Mammary epithelial cell (primary cell): Measurements from ENCODE around the gene SPDYE6.
"Not testable (repeated sequence)": the region's sequence is repeated elsewhere in the genome, so short reads cannot be mapped to it uniquely, and the experiment has no call there.

Experiments
- CTCF ChIP-seq, 2 donors: IDR thresholded peaks in 1 of 2; conservative IDR thresholded peaks in 1 of 2; 2 replicates each; pipeline ENCODE4 v1.5.1; 2011 to 2012; ENCODE audit warnings: inconsistent platforms in 2 of 2, low read length in 2 of 2, mild to moderate bottlenecking in 2 of 2, control low read depth in 1 of 2, low read depth in 1 of 2; ENCODE audit not compliant: insufficient read depth in 1 of 2; ENCODE audit errors: extremely low read depth in 1 of 2
- EZH2 ChIP-seq: IDR thresholded peaks from 2 replicates; pipeline ENCODE4 v1.6.1; 2012; ENCODE audit warnings: low read length, inconsistent platforms, borderline replicate concordance

DNA sequence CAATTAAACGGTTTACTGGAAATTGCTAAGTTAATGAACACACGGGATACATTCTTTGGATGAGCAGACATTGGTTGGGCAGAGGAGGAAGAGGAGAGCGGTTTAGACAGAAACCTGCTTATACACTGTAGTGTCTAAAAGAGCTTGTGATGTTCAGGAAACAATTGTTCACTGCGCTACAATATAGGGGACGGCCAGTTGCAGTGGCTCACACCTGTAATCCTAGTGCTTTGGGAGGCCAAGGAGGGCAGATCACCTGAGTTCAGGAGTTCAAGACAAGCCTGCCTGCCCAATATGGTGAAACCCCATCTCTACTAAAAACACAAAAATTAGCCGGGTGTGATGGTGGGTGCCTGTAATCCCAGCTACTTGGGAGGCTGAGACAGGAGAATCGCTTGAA, 20.7 kb downstream of the SPDYE6 start:
- TF ChIP-seq CTCF (conservative IDR thresholded peaks at IDR 0.05 in 1 of 2, IDR thresholded peaks at IDR 0.05 in 1 of 2; ENCODE audit: extremely low read depth in 1 of 2, insufficient read depth in 1 of 2, low read depth in 1 of 2, low read length in 2 of 2); EZH2: not testable (repeated sequence)
